ENCODE measurements around the gene F2RL1.

DNA sequence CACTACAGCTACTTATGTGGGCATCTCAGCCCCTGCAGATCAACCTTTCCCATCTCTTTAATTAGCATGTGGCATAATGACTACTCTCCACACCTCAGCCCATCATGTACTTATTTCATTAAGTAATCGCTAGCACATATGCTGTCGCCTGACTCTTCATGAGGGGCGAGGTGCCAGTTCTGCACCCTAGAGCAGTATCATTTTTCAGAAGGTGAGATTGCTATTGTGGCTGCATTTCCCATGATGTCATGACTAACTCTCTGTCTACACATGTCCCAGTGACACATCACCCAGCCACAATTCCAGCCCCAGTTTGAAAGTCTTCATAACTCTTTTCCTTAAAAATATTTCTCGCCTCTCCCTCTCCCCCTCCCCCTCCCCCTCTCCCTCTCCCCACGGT, 7.6 kb upstream of the F2RL1 start:
- TF ChIP-seq, protein P1, sequence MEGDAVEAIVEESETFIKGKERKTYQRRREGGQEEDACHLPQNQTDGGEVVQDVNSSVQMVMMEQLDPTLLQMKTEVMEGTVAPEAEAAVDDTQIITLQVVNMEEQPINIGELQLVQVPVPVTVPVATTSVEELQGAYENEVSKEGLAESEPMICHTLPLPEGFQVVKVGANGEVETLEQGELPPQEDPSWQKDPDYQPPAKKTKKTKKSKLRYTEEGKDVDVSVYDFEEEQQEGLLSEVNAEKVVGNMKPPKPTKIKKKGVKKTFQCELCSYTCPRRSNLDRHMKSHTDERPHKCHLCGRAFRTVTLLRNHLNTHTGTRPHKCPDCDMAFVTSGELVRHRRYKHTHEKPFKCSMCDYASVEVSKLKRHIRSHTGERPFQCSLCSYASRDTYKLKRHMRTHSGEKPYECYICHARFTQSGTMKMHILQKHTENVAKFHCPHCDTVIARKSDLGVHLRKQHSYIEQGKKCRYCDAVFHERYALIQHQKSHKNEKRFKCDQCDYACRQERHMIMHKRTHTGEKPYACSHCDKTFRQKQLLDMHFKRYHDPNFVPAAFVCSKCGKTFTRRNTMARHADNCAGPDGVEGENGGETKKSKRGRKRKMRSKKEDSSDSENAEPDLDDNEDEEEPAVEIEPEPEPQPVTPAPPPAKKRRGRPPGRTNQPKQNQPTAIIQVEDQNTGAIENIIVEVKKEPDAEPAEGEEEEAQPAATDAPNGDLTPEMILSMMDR (IDR thresholded peaks at IDR 0.05; ENCODE audit: low read depth, low read length), result no peak
- no peak for TF ChIP-seq EZH2phosphoT487 (IDR thresholded peaks at IDR 0.05; ENCODE audit: low read depth)
